GM18951 (cell line): ENCODE data around the gene SAP30BP.

ENCODE experiments used
- POLR2A ChIP-seq: IDR thresholded peaks from 4 replicates; pipeline ENCODE4 v1.6.1; 2011; ENCODE audit warnings: mild to moderate bottlenecking; ENCODE audit not compliant: insufficient read length, insufficient read depth; ENCODE audit errors: extremely low read depth
- in situ Hi-C: fragments of 300-500 bp; cut with MboI; formaldehyde crosslinking; loops from one replicate; pipeline ENCODE4 v1.12.0; 2022; ENCODE audit warnings: low sequenced_read_pairs, mixed read lengths, inconsistent platforms; ENCODE audit not compliant: unreplicated experiment

Gene SAP30BP

DNA sequence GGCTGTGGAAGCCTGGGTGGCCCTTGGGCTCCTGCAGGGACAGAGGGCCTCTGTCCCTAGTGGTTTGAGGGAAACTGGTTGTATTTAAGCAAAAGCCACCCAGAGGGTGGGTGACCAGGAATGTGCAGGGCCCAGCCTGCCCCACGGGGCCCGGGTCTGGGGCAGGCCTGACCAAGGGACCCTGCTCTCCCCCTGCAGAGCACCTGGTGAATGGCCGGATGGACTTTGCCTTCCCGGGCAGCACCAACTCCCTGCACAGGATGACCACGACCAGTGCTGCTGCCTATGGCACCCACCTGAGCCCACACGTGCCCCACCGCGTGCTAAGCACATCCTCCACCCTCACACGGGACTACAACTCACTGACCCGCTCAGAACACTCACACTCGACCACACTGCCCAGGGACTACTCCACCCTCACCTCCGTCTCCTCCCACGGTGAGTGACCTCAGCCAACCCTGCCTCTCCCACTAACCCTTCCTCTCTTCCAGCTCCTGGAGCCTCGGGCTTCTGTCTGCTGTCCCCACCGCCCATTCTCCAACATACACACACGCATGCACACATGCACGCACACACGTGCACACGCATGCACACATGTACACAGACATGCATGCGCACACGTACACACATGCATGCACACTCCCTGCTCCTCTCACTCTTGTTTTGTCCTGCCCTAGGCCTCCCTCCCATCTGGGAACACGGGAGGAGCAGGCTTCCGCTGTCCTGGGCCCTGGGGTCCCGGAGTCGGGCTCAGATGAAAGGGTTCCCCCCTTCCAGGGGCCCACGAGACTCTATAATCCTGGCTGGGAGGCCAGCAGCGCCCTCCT, 87.5 kb downstream of the SAP30BP start:
- TF ChIP-seq POLR2A = no peak
- in situ Hi-C loops = loop anchor here (5.0 kb wide), 1 partner anchor 117 kb away; no protein-coding TSS in a partner anchor

DNA sequence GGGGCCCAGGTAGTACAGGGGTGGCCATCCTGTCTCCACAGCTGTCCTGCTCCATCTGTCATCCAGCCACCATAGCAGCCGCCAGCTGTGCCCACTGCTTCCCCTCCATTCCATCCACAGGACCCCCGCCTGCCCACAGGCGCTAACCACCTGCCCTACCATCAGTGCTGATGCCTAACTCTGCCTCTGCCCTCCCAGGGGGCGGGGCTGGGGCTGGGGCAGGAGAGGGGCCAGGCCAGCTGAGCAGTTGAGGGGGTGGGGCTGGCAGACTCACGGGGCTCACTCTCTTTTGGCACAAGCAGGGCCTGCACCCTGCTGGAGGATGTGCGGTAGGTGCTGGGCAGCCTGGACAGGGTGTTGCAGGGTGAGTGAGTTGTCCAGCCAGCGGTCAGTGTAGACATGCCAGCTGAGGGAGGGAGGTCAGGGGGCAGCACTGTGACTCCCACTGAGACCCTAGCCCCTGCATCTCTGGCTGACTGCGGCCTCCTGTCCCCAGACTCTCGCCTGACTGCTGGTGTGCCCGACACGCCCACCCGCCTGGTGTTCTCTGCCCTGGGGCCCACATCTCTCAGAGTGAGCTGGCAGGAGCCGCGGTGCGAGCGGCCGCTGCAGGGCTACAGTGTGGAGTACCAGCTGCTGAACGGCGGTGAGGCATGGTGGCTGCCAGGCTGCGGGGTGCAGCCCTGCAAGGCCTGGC, 88.2 kb downstream of the SAP30BP start:
- TF ChIP-seq POLR2A = no peak
- in situ Hi-C loops = loop anchor here (5.0 kb wide), 1 partner anchor 118 kb away; no protein-coding TSS in a partner anchor

DNA sequence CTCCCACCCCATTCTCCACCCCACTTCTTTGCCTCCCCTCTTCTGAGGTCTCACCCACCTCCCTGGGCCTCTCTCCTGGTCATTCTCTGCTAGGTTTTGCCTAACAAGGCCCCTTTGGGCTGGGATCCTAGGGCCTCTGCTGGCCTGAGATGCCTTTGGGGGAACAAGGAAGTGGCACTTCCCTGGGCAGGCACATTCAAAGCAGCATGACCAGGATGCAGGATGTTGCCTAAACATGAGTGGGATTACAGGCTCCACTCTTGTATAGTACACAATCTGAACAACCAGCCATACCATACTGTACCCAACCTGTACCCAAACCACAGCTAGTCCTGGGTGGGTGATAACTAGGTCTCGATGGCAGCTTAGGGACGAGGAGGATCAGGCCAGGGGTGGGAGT, 88.9 kb downstream of the SAP30BP start:
- TF ChIP-seq POLR2A = no peak
- in situ Hi-C loops = loop anchor here (5.0 kb wide), 1 partner anchor 119 kb away; no protein-coding TSS in a partner anchor

DNA sequence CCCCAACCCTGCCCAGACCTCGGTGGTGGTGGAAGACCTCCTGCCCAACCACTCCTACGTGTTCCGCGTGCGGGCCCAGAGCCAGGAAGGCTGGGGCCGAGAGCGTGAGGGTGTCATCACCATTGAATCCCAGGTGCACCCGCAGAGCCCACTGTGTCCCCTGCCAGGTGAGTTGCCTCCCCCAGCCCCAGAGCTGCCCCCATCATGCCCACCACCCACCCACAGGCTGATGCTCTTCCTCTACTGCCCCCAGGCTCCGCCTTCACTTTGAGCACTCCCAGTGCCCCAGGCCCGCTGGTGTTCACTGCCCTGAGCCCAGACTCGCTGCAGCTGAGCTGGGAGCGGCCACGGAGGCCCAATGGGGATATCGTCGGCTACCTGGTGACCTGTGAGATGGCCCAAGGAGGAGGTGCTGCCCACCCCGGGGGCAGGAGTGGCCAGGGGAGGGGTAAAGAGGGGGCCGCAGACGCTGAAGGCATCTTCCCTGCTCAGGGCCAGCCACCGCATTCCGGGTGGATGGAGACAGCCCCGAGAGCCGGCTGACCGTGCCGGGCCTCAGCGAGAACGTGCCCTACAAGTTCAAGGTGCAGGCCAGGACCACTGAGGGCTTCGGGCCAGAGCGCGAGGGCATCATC, 89.4 kb downstream of the SAP30BP start:
- TF ChIP-seq POLR2A = no peak
- in situ Hi-C loops = loop anchor here (5.0 kb wide), 1 partner anchor 119 kb away; no protein-coding TSS in a partner anchor

DNA sequence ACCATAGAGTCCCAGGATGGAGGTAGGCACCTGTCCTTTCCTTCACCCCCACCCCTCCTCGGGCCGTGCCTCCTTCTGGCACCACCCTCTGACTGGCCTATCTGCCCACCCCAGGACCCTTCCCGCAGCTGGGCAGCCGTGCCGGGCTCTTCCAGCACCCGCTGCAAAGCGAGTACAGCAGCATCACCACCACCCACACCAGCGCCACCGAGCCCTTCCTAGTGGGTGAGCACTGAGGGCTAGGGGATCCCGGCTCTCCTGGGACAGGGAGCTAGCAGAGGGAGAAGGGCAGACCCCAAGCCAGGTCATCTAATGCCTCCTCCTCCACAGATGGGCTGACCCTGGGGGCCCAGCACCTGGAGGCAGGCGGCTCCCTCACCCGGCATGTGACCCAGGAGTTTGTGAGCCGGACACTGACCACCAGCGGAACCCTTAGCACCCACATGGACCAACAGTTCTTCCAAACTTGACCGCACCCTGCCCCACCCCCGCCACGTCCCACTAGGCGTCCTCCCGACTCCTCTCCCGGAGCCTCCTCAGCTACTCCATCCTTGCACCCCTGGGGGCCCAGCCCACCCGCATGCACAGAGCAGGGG, 90.0 kb downstream of the SAP30BP start:
- TF ChIP-seq POLR2A = no peak
- in situ Hi-C loops = loop anchor here (5.0 kb wide), 1 partner anchor 120 kb away; no protein-coding TSS in a partner anchor
